Measurements from ENCODE around the gene TCOF1. TPM values are rescaled to one million over a fixed set of nuclear protein-coding genes. Genes with fewer than 3 reads are reported as not detected.
"Not testable (repeated sequence)": the region's sequence is repeated elsewhere in the genome, so short reads cannot be mapped to it uniquely, and the experiment has no call there.

Gene TCOF1
- total RNA-seq, 2 donors from 2014 or later: 17.3 to 68.5 TPM

DNA sequence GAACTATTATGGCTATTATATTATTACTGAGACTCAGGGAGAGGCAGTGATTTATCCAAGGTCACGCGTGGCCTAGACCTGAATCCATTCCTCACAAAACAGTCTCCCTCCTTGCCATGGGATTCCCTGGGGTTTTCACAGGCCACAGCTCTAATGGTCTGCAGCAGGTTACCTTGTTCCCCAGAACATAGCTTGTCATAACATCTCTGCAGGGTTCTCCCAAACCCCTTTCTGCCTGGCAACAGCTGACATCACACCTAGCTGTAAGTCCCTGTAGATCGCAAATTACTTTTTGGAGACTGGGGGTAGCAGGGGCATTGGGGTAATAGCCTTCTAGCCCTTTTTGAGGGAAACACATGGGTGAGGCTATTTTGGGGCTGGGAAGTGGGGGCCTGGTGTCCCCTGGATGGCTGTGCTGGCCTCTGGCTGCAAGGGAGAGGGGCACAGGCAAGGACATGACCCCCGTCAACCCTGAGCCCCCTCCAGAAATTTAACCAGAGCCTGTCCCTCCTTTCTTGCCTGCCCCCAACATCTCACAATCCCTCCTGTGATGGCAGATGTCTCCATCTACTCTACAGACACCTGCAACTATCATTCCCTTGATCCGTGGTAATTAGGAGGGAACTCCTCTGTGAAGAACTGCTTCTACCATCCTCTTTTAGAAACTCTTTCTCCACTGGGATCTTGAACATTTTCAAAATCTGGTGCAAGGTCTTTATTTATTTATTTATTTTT, 53.9 kb downstream of the TCOF1 start:
- no peaks in the 10 kb centered on the region for H3K36me3 ChIP-seq
- H3K27me3 ChIP-seq: no peaks in the 10 kb centered on the region
- TF ChIP-seq, protein P1, sequence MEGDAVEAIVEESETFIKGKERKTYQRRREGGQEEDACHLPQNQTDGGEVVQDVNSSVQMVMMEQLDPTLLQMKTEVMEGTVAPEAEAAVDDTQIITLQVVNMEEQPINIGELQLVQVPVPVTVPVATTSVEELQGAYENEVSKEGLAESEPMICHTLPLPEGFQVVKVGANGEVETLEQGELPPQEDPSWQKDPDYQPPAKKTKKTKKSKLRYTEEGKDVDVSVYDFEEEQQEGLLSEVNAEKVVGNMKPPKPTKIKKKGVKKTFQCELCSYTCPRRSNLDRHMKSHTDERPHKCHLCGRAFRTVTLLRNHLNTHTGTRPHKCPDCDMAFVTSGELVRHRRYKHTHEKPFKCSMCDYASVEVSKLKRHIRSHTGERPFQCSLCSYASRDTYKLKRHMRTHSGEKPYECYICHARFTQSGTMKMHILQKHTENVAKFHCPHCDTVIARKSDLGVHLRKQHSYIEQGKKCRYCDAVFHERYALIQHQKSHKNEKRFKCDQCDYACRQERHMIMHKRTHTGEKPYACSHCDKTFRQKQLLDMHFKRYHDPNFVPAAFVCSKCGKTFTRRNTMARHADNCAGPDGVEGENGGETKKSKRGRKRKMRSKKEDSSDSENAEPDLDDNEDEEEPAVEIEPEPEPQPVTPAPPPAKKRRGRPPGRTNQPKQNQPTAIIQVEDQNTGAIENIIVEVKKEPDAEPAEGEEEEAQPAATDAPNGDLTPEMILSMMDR (IDR thresholded peaks at IDR 0.05): no peak
- peak; percentile 38 for DNase-seq
- H3K9ac ChIP-seq (ENCODE audit: low read depth in 2 of 2, low read length in 2 of 2): peak overlapping the region; percentile 60 to 78
- no peaks in the 10 kb centered on the region for H3K4me1 ChIP-seq
- no peaks in the 10 kb centered on the region for H3K9me3 ChIP-seq
- intact Hi-C loops (cut with DNase I): no loop called here
- H3K27ac ChIP-seq: peak overlapping the region; percentile 79
- peak overlapping the region; percentile 46 for H3K4me3 ChIP-seq

DNA sequence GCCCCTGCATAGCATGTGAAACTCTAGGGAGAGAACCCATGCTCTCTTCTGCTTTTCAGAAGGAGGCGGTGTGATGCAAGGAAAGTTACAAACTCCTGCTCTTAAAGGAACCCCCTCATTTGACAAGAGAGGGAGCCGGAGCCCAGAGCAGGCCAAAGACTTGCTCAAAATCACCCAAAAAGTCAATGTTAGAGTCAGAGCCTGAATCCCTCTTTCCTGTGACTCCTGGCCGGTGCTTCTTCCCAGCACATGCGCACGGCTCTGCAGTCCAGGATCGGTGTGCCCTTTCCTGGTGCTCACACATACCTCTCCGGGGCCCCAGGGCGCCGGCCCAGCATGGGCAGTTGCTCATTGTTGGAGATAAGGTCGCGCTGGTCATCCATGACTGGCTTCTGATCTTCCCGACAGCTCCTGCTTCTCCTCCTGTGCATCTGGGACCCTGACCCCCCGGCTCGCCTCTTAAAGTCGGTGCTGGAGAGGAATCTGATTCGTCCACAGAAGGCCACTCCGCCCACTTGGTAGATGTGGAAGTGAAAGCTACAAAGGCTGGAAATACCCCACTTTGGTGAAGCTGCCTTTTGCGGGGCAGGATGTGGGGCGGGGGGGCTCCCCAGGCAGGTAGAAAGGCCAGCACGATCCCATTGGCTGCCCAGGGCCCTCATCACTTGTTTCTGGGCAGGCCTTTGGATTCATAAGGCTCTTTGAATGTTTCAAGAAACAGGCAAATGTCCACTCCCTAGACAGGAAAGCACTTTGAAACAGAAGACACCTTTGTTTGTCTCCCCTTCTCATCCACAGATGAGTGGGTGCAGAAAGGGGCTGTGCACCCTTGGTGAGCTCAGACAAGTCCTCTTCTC, 55.0 kb downstream of the TCOF1 start, which contains the start of gene CD74:
TSS of gene CD74 (minus strand) at position 592 of the 857 bp plus-strand sequence. CDS start at position 431, 161 bp downstream.
- H3K27me3 ChIP-seq: no peaks in the 10 kb centered on the region
- H3K9me3 ChIP-seq: no peaks in the 10 kb centered on the region
- DNase-seq: peak; percentile 84
- H3K36me3 ChIP-seq: no peaks in the 10 kb centered on the region
- intact Hi-C loops (cut with DNase I): no loop called here
- peak within 1 kb of the TSS; percentile 46 for H3K4me3 ChIP-seq
- peak within 1 kb of the TSS; percentile 78 to 80 for H3K9ac ChIP-seq (ENCODE audit: low read depth in 2 of 2, low read length in 2 of 2)
- no peaks in the 10 kb centered on the region for H3K4me1 ChIP-seq
- H3K27ac ChIP-seq: peak within 1 kb of the TSS; percentile 79
- TF ChIP-seq, protein P1 (IDR thresholded peaks at IDR 0.05): no peak

DNA sequence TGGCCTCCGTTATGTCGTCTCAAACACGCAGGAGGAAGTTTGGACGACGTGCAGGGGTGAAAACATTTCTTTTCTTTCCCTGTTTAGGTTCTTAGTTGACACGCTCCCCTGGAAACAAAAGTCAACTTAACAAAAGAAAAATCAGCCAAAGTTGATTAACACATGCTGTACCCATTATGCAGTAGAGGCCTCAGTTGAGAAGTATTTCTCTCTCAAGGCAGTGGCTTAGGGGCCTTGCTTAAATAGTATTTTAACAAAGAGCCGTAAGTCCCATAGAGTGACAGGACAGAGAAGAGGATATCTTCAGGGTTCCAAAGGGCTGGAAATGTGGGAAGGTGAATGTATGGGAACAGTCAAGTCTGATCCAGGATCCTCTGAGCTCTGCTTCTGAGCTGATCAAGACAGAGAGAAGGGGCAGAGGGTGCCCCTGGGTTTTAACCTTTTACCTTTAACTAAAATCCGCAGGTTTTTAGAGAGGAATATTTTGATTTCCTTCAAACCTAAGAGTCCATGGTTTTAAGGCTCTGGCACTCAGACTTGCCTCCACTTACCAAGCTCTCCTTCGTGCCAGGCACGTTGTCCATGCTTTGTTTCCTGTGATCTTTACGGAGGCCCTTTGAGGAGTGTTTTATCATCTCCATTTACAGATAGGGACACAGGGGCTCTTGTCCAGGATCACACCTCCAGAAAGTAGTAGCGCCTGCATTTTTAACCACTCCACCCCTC, 55.8 kb downstream of the TCOF1 start:
- Histone ChIP-seq H3K36me3 (no peaks in the 10 kb centered on the region), H3K27me3 (no peaks in the 10 kb centered on the region), H3K4me3 (peak overlapping the region; percentile 46), H3K4me1 (no peaks in the 10 kb centered on the region), H3K27ac (peak overlapping the region; percentile 79), H3K9ac (ENCODE audit: low read depth in 2 of 2, low read length in 2 of 2) (peak overlapping the region; percentile 78 to 80), H3K9me3 (no peaks in the 10 kb centered on the region)
- TF ChIP-seq, protein P1 (IDR thresholded peaks at IDR 0.05): no peak
- intact Hi-C loops (cut with DNase I): no loop called here
- no peak for DNase-seq

DNA sequence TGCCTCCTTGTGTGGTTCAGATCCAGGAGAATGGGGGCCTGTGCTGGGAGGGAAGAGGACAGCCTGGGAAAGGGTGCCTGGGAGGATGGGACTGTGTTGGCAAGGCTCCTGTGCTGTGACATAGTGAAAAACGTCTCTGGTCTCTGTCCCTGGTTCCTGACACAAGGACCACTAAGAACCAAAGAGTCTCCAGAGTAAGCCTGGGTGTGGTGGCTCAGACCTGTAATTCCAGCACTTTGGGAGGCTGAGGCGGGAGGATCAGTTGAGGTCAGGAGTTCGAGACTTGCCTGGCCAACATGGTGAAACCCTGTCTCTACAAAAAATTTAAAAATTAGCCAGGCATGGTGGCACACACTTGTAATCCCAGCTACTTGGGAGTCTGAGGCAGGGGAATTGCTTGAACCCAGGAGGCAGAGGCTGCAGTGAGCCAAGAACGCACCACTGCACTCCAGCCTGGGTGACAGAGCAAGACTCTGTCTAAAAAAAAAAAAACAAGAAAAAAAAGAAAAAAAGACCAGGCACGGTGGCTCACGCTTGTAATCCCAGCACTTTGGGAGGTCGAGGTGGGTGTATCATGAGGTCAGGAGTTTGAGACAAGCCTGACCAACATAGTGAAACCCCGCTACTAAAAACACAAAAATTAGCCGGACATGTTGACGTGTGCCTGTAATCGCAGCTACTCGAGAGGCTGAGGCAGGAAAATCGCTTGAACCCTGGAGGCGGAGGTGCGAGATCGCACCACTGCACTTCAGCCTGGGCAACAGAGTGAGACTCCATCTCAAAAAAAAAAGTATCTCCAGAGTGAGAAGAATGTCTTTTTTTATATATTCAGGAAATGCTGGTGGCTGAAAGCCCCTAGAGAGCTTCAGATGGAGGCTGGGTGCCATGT, 56.6 kb downstream of the TCOF1 start:
- H3K9me3 ChIP-seq; H3K36me3 ChIP-seq; H3K4me1 ChIP-seq; H3K4me3 ChIP-seq; H3K27me3 ChIP-seq; DNase-seq; H3K9ac ChIP-seq (ENCODE audit: low read depth in 2 of 2, low read length in 2 of 2); intact Hi-C loops (cut with DNase I): not testable (repeated sequence)
- H3K27ac ChIP-seq: peak overlapping the region; percentile 79

DNA sequence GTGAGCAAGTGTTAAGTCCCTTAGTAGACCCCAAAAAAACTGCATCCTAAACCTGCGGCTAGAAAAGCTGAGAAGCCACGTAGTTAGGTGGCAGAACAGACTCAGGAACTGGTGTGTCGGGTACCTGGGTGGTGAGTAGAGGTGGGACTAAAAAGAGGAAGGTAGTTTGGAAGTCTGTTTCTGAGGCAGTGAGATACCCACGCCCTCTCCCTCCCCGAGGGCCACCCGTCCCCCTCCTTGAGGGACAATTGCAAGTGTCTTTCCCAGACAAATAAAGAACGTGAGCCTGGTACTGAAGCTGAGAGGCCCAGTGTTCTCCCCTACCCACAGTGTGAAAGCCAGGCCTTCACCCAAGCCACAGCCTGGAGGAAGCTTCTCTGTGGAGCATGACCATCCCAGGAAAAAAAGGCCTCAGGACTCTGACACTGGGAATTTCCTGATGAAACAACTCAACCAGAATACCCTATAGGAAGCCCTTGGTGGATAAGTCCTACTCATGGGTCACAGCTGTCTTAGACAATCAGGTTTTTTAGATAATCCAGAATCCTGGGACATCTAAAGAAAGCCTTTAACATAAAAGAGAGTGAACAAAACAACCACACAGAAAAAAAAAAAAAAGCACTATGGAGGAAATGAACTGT, 62.3 kb downstream of the TCOF1 start:
- no peaks in the 10 kb centered on the region for H3K4me1 ChIP-seq
- TF ChIP-seq, protein P1 (IDR thresholded peaks at IDR 0.05): no peak

More for the DNA sequence above, 62.3 kb downstream of the TCOF1 start:
- Histone ChIP-seq H3K27me3 (no peaks in the 10 kb centered on the region), H3K9me3 (no peaks in the 10 kb centered on the region), H3K27ac (no peak overlapping the region), H3K36me3 (no peaks in the 10 kb centered on the region), H3K9ac (ENCODE audit: low read depth in 2 of 2, low read length in 2 of 2) (no peak overlapping the region), H3K4me3 (no peak overlapping the region)
- DNase-seq: no peak
- intact Hi-C loops (cut with DNase I): no loop called here

All from colonic mucosa (tissue), 4 donors.